ENCODE results near the gene ZNF582.
"Not testable (repeated sequence)": the region's sequence is repeated elsewhere in the genome, so short reads cannot be mapped to it uniquely, and the experiment has no call there.

The ZNF582 gene

GRCh38 chr19:56350416-56351045 is 42.8 kb downstream of the ZNF582 start:
- peak; percentile 45 to 59 for DNase-seq

- peak; percentile 13 to 27 for DNase-seq
Observed at GRCh38 chr19:56348289-56348877, 45.0 kb downstream of the ZNF582 start.

DNA sequence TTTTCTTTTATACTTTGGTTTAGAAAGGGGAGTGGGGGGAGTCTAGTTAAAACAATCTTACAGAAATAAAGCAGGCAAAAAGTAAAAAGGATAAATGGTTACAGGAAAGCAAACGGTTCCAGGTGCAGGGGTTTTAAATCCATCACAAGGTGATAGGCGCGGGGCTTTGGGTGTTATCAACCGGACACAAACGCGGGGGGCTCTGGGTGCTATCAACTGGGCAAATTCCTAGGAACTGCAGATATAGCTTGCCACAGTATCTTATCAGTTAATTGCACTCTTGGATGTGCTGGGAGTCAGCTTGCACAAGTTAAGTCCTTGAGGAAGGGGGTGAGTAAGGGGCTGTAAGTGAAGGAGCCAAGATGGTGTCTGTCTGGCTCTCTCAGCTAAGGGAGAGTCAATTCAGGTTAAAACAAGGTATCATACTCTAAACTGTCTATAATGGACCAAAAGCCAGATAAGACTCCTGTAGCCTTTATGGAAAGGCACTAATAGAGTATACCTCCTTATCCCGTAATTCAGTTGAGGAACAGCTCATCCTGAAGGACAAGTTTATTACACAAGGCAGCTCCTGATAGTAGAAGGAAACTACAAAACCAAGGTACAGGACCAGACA is 46.1 kb downstream of the ZNF582 start:
- DNase-seq, result no peak

- no peak for DNase-seq
Observed at GRCh38 chr19:56341948-56342347, 51.4 kb downstream of the ZNF582 start.

DNA sequence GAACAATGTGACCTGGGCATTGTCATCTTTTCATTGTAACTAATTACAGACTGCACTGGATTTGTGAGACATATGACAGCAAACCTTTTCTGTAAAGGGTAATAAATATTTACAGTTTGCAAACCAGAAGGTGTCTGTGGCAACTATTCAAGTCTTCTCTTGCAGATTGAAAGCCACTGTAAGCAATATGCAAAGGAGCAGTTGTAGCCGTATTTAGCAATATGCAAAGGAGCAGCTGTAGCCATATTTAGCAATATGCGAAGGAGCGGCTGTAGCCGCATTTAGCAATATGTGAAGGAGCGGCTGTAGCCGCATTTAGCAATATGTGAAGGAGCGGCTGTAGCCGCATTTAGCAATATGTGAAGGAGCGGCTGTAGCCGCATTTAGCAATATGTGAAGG is 54.3 kb downstream of the ZNF582 start:
- not testable (repeated sequence) for DNase-seq

DNA sequence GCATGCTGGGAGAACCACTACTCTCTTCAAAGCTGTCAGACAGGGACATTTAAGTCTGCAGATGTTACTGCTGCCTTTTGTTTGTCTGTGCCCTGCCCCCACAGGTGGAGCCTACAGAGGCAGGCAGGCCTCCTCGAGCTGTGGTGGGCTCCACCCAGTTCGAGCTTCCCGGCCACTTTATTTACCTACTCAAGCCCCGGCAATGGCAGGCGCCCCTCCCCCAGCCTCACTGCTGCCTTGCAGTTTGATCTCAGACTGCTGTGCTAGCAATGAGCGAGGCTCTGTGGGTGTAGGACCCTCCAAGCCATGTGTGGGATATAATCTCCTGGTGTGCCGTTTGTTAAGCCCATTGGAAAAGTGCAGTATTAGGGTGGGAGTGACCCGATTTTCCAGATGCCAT is 56.3 kb downstream of the ZNF582 start:
- not testable (repeated sequence) for DNase-seq

GRCh38 chr19:56335371-56335770 is 58.0 kb downstream of the ZNF582 start:
- DNase-seq, result not testable (repeated sequence)

DNA sequence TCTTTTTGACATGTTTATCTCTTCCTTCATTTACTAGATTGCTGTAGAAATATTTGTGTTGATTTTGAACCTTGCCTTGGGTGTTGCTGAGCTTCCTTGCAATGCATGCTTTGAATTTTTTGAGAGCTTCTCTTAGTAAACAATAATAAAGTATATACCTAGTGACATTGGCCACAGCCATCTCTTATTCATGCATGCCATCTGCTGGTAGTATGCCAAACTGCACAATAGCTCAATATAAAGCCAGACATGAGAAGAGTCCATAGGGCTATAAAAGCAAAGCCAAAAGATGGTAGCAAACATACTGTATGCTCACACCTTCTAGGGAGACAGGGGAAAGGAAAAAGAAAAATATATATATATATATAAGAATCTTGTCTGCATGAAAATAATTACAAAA is 59.8 kb downstream of the ZNF582 start:
- DNase-seq, result peak; percentile 25 to 43

All from activated CD4-positive, alpha-beta T cell treated with anti-CD3 and anti-CD28 coated beads, Interleukin-2, amount 50 U/mL, for 48 hours (primary cell).